Endothelial cell of umbilical vein (primary cell): Measurements from ENCODE around the gene KLHL17. TPM values are rescaled to one million over a fixed set of nuclear protein-coding genes. Genes with fewer than 3 reads are reported as not detected.

Experiments
- BruUV-seq: library from RNA; stranded (reverse); fragments of 400-500 nt; replicated peaks from 2 replicates; lab custom pipeline; 2021; lab: Mats Ljungman, UMichigan
- CTCF ChIA-PET: fragments of 300-600, 350-600 bp; sonication (Branson Sonifier 250); formaldehyde crosslinking; loops from one replicate; lab custom pipeline; 2021; ENCODE audit warnings: antibody characterized with exemption, inconsistent platforms; lab: Charles Lee
- POLR2A ChIA-PET: fragments of 300-600, 350-600 bp; sonication (Branson Sonifier 250); formaldehyde crosslinking; loops from one replicate; lab custom pipeline; 2021; ENCODE audit warnings: antibody characterized with exemption, inconsistent platforms; lab: Charles Lee
- DNase-seq: peaks from one replicate; pipeline ENCODE4 v3.0.0-alpha.2; 2011; ENCODE audit warnings: low read depth, low spot score
- FAIRE-seq: peaks from 2 replicates; lab custom pipeline; 2011; peaks lifted over from hg19 to GRCh38; lab: Jason Lieb, UNC
- H2AFZ ChIP-seq: 2 replicates; pipeline ENCODE4 v1.6.0; 2012; ENCODE audit warnings: low read depth, low read length, control low read depth, inconsistent platforms
- H3K27ac ChIP-seq: 2 replicates; pipeline ENCODE4 v1.5.1; 2011; ENCODE audit warnings: low read depth, mild to moderate bottlenecking, control low read depth, low read length, moderate library complexity; ENCODE audit not compliant: insufficient read depth
- H3K27me3 ChIP-seq, 2 experiments: 2 replicates each; pipeline versions ENCODE4 v1.6.0 to v1.6.1; 2011; ENCODE audit warnings: low read length in 2 of 2, mixed read lengths in 1 of 2; ENCODE audit not compliant: control insufficient read depth in 2 of 2, insufficient read depth in 2 of 2
- H3K36me3 ChIP-seq, 2 experiments: 2 replicates in 1 of 2; 3 replicates in 1 of 2; pipeline ENCODE4 v1.5.1; 2011; ENCODE audit warnings: low read length in 2 of 2, mild to moderate bottlenecking in 1 of 2, moderate library complexity in 1 of 2; ENCODE audit not compliant: control insufficient read depth in 2 of 2, insufficient read depth in 2 of 2; ENCODE audit errors: extremely low read depth in 1 of 2
- H3K4me1 ChIP-seq: 3 replicates; pipeline ENCODE4 v1.5.1; 2011; ENCODE audit warnings: mild to moderate bottlenecking, low read length; ENCODE audit not compliant: control insufficient read depth, insufficient read depth; ENCODE audit errors: extremely low read depth
- H3K4me2 ChIP-seq: 2 replicates; pipeline ENCODE4 v1.6.1; 2011; ENCODE audit warnings: low read length, control low read depth, mixed read lengths; ENCODE audit not compliant: insufficient read depth
- H3K4me3 ChIP-seq, 3 experiments: fragments of 200-600 bp in 1 of 3; sonication (generic), shearing (Covaris generic) in 1 of 3; replicated peaks in 1 of 3; 2 replicates each; pipeline ENCODE4 v1.5.1; 2011 to 2016; ENCODE audit warnings: control low read depth in 3 of 3, low read length in 3 of 3, mild to moderate bottlenecking in 2 of 3, inconsistent platforms in 1 of 3, low read depth in 1 of 3, moderate library complexity in 1 of 3; ENCODE audit not compliant: insufficient read depth in 1 of 3
- H3K79me2 ChIP-seq: 2 replicates; pipeline ENCODE4 v1.6.0; 2012; ENCODE audit warnings: low read length, inconsistent platforms; ENCODE audit not compliant: control insufficient read depth, insufficient read depth
- H3K9ac ChIP-seq: replicated peaks from 2 replicates; pipeline ENCODE3; 2011; ENCODE audit warnings: low read length, control low read depth; ENCODE audit not compliant: insufficient read depth; ENCODE audit errors: extremely low read depth
- H3K9me1 ChIP-seq: replicated peaks from 3 replicates; pipeline ENCODE4 v1.6.0; 2011; ENCODE audit warnings: mild to moderate bottlenecking, low read length; ENCODE audit not compliant: control insufficient read depth, insufficient read depth; ENCODE audit errors: extremely low read depth
- H3K9me3 ChIP-seq: replicated peaks from 2 replicates; pipeline ENCODE4 v1.5.1; 2012; ENCODE audit warnings: low read length, inconsistent platforms; ENCODE audit not compliant: control insufficient read depth, insufficient read depth
- H4K20me1 ChIP-seq: replicated peaks from 2 replicates; pipeline ENCODE3; 2011; ENCODE audit warnings: mild to moderate bottlenecking, low read length; ENCODE audit not compliant: control insufficient read depth, insufficient read depth; ENCODE audit errors: extremely low read depth
- EZH2 ChIP-seq: IDR thresholded peaks from 2 replicates; pipeline ENCODE4 v1.6.1; 2012; ENCODE audit warnings: borderline replicate concordance, low read depth, mild to moderate bottlenecking, moderate library complexity, low read length, inconsistent platforms; ENCODE audit not compliant: severe bottlenecking
- FOS ChIP-seq: IDR thresholded peaks from 2 replicates; pipeline ENCODE4 v1.6.1; 2011; ENCODE audit warnings: mild to moderate bottlenecking, low read length, moderate library complexity, borderline replicate concordance; ENCODE audit not compliant: insufficient read depth
- GATA2 ChIP-seq: IDR thresholded peaks from 2 replicates; pipeline ENCODE4 v1.7.0; 2011; ENCODE audit warnings: low read depth, mild to moderate bottlenecking, moderate library complexity, mixed read lengths, low read length; ENCODE audit not compliant: insufficient read length, insufficient read depth
- JUN ChIP-seq: IDR thresholded peaks from 2 replicates; pipeline ENCODE4 v1.6.1; 2011; ENCODE audit warnings: borderline replicate concordance, low read depth; ENCODE audit not compliant: insufficient read length, insufficient read depth
- MYC ChIP-seq: IDR thresholded peaks from one replicate; pipeline ENCODE4 v1.6.1; 2011; ENCODE audit warnings: mild to moderate bottlenecking, low read depth, low read length
- POLR2A ChIP-seq: IDR thresholded peaks from 2 replicates; pipeline ENCODE4 v1.6.1; 2012; ENCODE audit warnings: low read depth, mild to moderate bottlenecking, control low read depth, low read length
- POLR2AphosphoS5 ChIP-seq: IDR thresholded peaks from 2 replicates; pipeline ENCODE4 v1.6.1; 2012; ENCODE audit warnings: low read depth, mild to moderate bottlenecking, control low read depth, low read length, moderate library complexity; ENCODE audit not compliant: insufficient read depth
- dilution Hi-C: fragments of 300-500 bp; cut with MboI; formaldehyde crosslinking; loops from one replicate; pipeline ENCODE4 v1.15.0; 2019; ENCODE audit warnings: low sequenced_read_pairs; ENCODE audit not compliant: extremely low pct_ligation_motif_present
- intact Hi-C: fragments of 100-400 bp; cut with micrococcal nuclease; formaldehyde crosslinking; loops from one replicate; pipeline ENCODE4 v1.10.0; 2022
- polyA plus RNA-seq, 4 experiments: library from polyadenylated mRNA; depleted of rRNA in 3 of 4; stranded (reverse) in 3 of 4; unstranded in 1 of 4; fragments of >200 nt; gene quantifications; 2 replicates each; pipeline versions ENCODE4 v1.2.1 to v1.2.3, GENCODE V29; 2011 to 2012; ENCODE audit warnings: missing spikeins in 1 of 4
- total RNA-seq: library from RNA; stranded (reverse); gene quantifications from 2 replicates; pipeline ENCODE4 v1.2.3, GENCODE V29; 2021
- TF ChIP-seq, protein P1 (sequence below), 2 donors: IDR thresholded peaks; 1 replicate in 1 of 2; 2 replicates in 1 of 2; pipeline ENCODE4 v1.5.1; 2011; ENCODE audit warnings: low read length in 2 of 2, mild to moderate bottlenecking in 2 of 2, moderate library complexity in 2 of 2, control low read depth in 1 of 2, inconsistent platforms in 1 of 2, low read depth in 1 of 2; ENCODE audit not compliant: insufficient read depth in 1 of 2; ENCODE audit errors: extremely low read depth in 1 of 2
- TF ChIP-seq, protein P2 (sequence below): IDR thresholded peaks from 2 replicates; pipeline ENCODE4 v1.6.1; 2011; ENCODE audit not compliant: insufficient read depth, insufficient read length

The KLHL17 gene
- total and polyA plus RNA-seq, 2 donors (not counting 3 experiments of a cell fraction or from before 2014, with no cell fraction given), result 27.0 to 30.1 TPM

DNA sequence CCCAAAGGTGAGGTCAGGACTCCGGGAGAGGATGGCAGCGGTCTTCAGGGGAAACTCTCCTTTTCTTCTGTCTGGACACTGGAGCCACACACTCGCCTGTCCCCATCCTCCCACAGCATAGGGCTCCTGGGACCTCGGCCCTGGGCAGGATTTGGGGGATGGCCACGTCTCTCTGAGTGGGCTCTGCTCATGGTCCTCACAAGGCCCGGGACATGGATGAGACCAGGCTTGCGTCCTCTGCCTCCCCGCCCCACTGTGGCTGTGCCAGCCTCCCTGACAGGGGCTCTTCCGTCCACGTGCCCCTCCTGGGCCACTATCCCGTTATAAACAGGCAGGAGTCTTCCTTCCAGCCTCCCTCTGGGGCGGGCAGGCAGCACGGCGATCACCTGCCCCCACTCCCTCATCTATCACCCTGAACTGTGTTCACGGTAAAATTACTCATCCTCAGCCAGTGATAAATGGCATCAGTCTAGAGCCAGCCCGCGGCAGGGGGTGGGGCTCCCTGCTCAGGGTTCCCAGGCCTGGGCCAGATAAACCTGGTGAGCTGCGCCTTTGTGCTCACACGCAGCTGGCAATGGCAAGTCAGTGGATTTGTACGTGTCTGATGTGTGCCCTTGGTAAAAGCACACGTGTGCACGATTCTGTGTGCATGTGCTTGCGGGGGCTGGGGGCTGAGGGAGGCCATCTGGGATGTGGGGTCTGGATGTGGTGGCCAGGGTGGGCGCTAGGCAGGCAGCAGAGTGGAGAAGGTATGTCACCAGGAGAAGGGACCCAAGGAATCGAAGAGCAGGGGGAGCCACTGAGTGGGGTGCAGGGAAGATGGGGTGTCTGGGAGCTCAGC lies 49.3 kb upstream of the KLHL17 start:
- H3K9me3 ChIP-seq, result no peaks in the 10 kb centered on the region
- POLR2A ChIA-PET, result no interaction called here
- H2AFZ ChIP-seq, result no peak overlapping the region
- no peak for FAIRE-seq
- DNase-seq, result no peak
- BruUV-seq, result no TSS peak
- no peaks in the 10 kb centered on the region for H3K36me3 ChIP-seq
- no peaks in the 10 kb centered on the region for H3K4me1 ChIP-seq
- no peak for TF ChIP-seq EZH2
- no peak for TF ChIP-seq FOS
- TF ChIP-seq MYC, result no peak
- no peak for TF ChIP-seq JUN
- no peak for TF ChIP-seq GATA2
- TF ChIP-seq, protein P1, sequence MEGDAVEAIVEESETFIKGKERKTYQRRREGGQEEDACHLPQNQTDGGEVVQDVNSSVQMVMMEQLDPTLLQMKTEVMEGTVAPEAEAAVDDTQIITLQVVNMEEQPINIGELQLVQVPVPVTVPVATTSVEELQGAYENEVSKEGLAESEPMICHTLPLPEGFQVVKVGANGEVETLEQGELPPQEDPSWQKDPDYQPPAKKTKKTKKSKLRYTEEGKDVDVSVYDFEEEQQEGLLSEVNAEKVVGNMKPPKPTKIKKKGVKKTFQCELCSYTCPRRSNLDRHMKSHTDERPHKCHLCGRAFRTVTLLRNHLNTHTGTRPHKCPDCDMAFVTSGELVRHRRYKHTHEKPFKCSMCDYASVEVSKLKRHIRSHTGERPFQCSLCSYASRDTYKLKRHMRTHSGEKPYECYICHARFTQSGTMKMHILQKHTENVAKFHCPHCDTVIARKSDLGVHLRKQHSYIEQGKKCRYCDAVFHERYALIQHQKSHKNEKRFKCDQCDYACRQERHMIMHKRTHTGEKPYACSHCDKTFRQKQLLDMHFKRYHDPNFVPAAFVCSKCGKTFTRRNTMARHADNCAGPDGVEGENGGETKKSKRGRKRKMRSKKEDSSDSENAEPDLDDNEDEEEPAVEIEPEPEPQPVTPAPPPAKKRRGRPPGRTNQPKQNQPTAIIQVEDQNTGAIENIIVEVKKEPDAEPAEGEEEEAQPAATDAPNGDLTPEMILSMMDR (IDR thresholded peaks at IDR 0.05; ENCODE audit: extremely low read depth in 1 of 2, insufficient read depth in 1 of 2, low read depth in 1 of 2, low read length in 2 of 2), result no peak
- TF ChIP-seq, protein P2, sequence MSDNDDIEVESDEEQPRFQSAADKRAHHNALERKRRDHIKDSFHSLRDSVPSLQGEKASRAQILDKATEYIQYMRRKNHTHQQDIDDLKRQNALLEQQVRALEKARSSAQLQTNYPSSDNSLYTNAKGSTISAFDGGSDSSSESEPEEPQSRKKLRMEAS, result no peak
- no peak for TF ChIP-seq POLR2A
- no peak for TF ChIP-seq POLR2AphosphoS5
- H4K20me1 ChIP-seq, result no peaks in the 10 kb centered on the region
- H3K9ac ChIP-seq, result no peak overlapping the region
- H3K9me1 ChIP-seq, result no peaks in the 10 kb centered on the region
- H3K4me2 ChIP-seq, result no peak overlapping the region
- no peak overlapping the region for H3K27ac ChIP-seq
- no peak overlapping the region for H3K4me3 ChIP-seq
- intact Hi-C loops, result no loop called here
- H3K79me2 ChIP-seq, result no peaks in the 10 kb centered on the region
- CTCF ChIA-PET, result interaction anchor here (1.7 kb wide), 1 partner anchor 27 kb away, joined by 4 read pairs; no protein-coding TSS in a partner anchor
- H3K27me3 ChIP-seq, result peaks cover under 1 to 6% of the 10 kb centered on the region in 2 experiments
- dilution Hi-C loops, result no loop called here
